ENCODE results near the gene ODAD3. TPM values are rescaled to one million over a fixed set of nuclear protein-coding genes. Genes with fewer than 3 reads are reported as not detected.

The ODAD3 gene
- total and polyA plus RNA-seq, 4 donors, result 0.49 to 2.6 (median 1.6) TPM

DNA sequence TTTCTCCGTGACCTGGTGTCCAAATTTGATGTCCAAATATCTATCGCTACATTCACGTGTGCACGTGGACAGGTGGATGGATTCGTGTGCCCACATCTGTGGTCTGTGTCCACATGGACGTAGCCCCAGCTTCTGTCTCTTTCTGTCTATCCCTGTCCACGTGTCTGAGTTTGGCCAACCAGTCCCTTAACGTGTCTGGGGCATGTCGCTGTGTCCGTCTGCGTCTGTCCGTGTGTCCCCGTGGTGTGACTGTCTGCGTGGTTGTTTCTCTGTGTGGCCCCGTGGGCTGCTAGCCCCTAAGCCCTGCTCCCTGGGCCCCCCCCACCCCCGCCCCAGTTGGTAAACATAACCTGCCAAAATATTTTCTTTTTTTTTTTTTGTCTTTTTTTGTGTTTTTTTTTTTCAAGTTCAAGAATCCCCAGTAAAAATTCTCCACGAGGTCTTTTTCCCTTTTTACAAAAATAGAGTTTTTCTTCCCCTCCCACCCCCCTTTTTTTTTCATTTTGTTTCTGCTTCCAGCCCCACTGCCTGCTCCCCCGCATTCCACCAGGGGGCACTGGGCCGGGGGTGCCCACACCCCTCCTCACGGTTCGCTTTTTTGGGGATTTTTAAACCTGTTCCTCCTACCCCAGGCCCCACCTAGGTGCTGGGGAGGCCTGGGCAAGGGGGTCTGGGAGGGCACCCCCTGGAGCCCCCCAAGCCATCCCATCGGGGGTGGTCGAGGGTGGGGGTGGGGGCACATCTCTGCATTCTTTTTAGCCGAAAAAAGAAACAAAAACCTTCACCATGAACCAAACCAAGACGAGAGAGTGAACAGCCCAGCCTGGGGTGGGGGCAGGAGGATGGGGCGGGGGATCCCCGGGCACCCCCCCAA is 18.8 kb upstream of the ODAD3 start:
- no peaks in the 10 kb centered on the region for H3K36me3 ChIP-seq (ENCODE audit: control insufficient read depth in 1 of 2, insufficient read depth in 2 of 2, low read length in 1 of 2)
- no peaks in the 10 kb centered on the region for H3K4me1 ChIP-seq (ENCODE audit: control insufficient read depth in 1 of 2, insufficient read depth in 2 of 2, low read length in 2 of 2)
- DNase-seq (no peak), ATAC-seq (ENCODE audit: low FRiP score) (no peak)
- WGBS, 2 donors, result 53 to 55% methylated on average over 27 of the region's 27 CpGs
- H3K27ac ChIP-seq (ENCODE audit: low read depth in 1 of 2, low read length in 2 of 2), result no peak overlapping the region
- no peaks in the 10 kb centered on the region for H3K27me3 ChIP-seq (ENCODE audit: control insufficient read depth in 1 of 2, insufficient read depth in 2 of 2, low read length in 1 of 2)
- H3K4me3 ChIP-seq (ENCODE audit: low read length in 2 of 2), result no peak overlapping the region
- H3K9me3 ChIP-seq (ENCODE audit: control insufficient read depth, low read length), result no peaks in the 10 kb centered on the region
- intact Hi-C loops (cut with DNase I), result no loop called here

- no peaks in the 10 kb centered on the region for H3K4me1 ChIP-seq (ENCODE audit: control insufficient read depth in 1 of 2, insufficient read depth in 2 of 2, low read length in 2 of 2)
- H3K36me3 ChIP-seq (ENCODE audit: control insufficient read depth in 1 of 2, insufficient read depth in 2 of 2, low read length in 1 of 2), result peaks cover 0 to 2% of the 10 kb centered on the region in 2 donors
- no peaks in the 10 kb centered on the region for H3K27me3 ChIP-seq (ENCODE audit: control insufficient read depth in 1 of 2, insufficient read depth in 2 of 2, low read length in 1 of 2)
- ATAC-seq (ENCODE audit: low FRiP score) (no peak), DNase-seq (no peak)
- intact Hi-C loops (cut with DNase I), result no loop called here
- WGBS, 2 donors, result 78 to 80% methylated on average over 31 to 33 of the region's 33 CpGs
- H3K9me3 ChIP-seq (ENCODE audit: control insufficient read depth, low read length), result no peaks in the 10 kb centered on the region
- H3K4me3 ChIP-seq (ENCODE audit: low read length in 2 of 2), result no peak overlapping the region
- H3K27ac ChIP-seq (ENCODE audit: low read depth in 1 of 2, low read length in 2 of 2), result no peak overlapping the region
Measured at GRCh38 chr19:11452620-11453310, 17.8 kb upstream of the ODAD3 start.

- no peaks in the 10 kb centered on the region for H3K9me3 ChIP-seq (ENCODE audit: control insufficient read depth, low read length)
- intact Hi-C loops (cut with DNase I), result no loop called here
- ATAC-seq (ENCODE audit: low FRiP score), result no peak
- no peak overlapping the region for H3K27ac ChIP-seq (ENCODE audit: low read depth in 1 of 2, low read length in 2 of 2)
- H3K36me3 ChIP-seq (ENCODE audit: control insufficient read depth in 1 of 2, insufficient read depth in 2 of 2, low read length in 1 of 2), result peaks cover 0 to 2% of the 10 kb centered on the region in 2 donors
- WGBS, 2 donors, result 11 to 12% methylated on average over 25 of the region's 25 CpGs
- DNase-seq, result no peak
- no peaks in the 10 kb centered on the region for H3K4me1 ChIP-seq (ENCODE audit: control insufficient read depth in 1 of 2, insufficient read depth in 2 of 2, low read length in 2 of 2)
- H3K4me3 ChIP-seq (ENCODE audit: low read length in 2 of 2), result no peak overlapping the region
- no peaks in the 10 kb centered on the region for H3K27me3 ChIP-seq (ENCODE audit: control insufficient read depth in 1 of 2, insufficient read depth in 2 of 2, low read length in 1 of 2)
Measured at GRCh38 chr19:11451871-11452619, 17.1 kb upstream of the ODAD3 start.

- WGBS, 2 donors, result 29 to 30% methylated on average over 12 to 13 of the region's 13 CpGs
- Histone ChIP-seq H3K27ac (ENCODE audit: low read depth in 1 of 2, low read length in 2 of 2) (no peak overlapping the region), H3K9me3 (ENCODE audit: control insufficient read depth, low read length) (no peaks in the 10 kb centered on the region), H3K4me1 (ENCODE audit: control insufficient read depth in 1 of 2, insufficient read depth in 2 of 2, low read length in 2 of 2) (no peaks in the 10 kb centered on the region), H3K27me3 (ENCODE audit: control insufficient read depth in 1 of 2, insufficient read depth in 2 of 2, low read length in 1 of 2) (no peaks in the 10 kb centered on the region), H3K36me3 (ENCODE audit: control insufficient read depth in 1 of 2, insufficient read depth in 2 of 2, low read length in 1 of 2) (peaks cover 0 to 2% of the 10 kb centered on the region in 2 donors), H3K4me3 (ENCODE audit: low read length in 2 of 2) (no peak overlapping the region)
- DNase-seq, result no peak
- intact Hi-C loops (cut with DNase I), result no loop called here
- no peak for ATAC-seq (ENCODE audit: low FRiP score)
Measured at GRCh38 chr19:11451327-11451870, 16.5 kb upstream of the ODAD3 start.

DNA sequence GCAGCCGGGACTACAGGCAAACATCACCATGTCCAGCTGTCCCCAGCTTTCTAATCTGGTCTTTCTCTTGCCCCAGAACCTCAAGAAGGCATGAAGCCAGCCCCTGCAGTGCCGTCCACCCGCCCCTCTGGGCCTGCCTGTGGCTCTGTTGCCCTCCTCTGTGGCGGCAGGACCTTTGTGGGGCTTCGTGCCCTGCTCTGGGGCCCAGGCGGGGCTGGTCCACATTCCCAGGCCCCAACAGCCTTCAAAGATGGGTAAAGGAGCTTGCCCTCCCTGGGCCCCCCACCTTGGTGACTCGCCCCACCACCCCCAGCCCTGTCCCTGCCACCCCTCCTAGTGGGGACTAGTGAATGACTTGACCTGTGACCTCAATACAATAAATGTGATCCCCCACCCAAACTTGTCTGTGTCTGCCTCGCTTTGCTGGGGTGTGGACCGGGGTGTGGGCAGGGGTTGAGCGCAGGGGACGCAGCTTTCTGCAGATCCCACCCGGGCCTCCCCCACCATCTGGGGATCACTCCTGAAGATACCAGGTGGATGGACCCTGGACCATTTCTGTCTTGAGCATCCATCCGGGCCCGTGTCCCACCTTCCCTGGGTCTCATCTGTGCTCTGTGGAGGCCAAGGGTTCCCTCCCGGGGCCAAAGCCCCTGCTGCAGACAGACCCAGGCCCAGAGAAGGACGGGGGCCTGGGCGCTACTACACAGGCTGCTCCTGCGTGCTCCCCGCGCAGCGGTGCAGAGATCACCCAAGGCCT is 15.8 kb upstream of the ODAD3 start:
- Histone ChIP-seq H3K9me3 (ENCODE audit: control insufficient read depth, low read length) (no peaks in the 10 kb centered on the region), H3K4me1 (ENCODE audit: control insufficient read depth in 1 of 2, insufficient read depth in 2 of 2, low read length in 2 of 2) (no peaks in the 10 kb centered on the region), H3K4me3 (ENCODE audit: low read length in 2 of 2) (no peak overlapping the region), H3K27me3 (ENCODE audit: control insufficient read depth in 1 of 2, insufficient read depth in 2 of 2, low read length in 1 of 2) (no peaks in the 10 kb centered on the region), H3K27ac (ENCODE audit: low read depth in 1 of 2, low read length in 2 of 2) (no peak overlapping the region), H3K36me3 (ENCODE audit: control insufficient read depth in 1 of 2, insufficient read depth in 2 of 2, low read length in 1 of 2) (peaks cover 0 to 2% of the 10 kb centered on the region in 2 donors)
- ATAC-seq (ENCODE audit: low FRiP score) (no peak), DNase-seq (no peak)
- WGBS, 2 donors, result 83 to 88% methylated on average over 21 of the region's 21 CpGs
- intact Hi-C loops (cut with DNase I), result no loop called here

DNA sequence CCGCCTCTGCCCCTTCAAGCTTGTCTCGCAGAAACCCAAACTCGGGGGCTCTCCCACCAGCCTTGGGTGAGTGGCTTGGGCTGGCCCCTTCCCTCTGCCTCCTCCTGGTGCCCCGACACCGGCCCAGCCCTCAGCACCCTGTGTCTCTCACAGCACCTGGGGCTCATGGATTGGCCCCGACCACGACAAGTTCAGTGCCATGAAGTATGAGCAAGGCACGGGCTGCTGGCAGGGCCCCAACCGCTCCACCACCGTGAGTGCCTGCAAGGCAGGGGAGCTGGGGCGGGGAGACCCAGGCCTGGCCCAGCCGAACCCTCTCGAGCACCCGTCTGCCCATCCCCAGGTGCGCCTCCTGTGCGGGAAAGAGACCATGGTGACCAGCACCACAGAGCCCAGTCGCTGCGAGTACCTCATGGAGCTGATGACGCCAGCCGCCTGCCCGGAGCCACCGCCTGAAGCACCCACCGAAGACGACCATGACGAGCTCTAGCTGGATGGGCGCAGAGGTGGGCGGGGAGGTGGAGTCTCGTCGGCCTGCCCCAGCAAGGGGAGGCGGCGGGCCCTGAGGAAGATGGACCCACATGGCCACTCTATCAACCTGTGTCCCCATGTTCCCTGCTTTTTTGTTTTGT is 14.1 kb upstream of the ODAD3 start:
- no peaks in the 10 kb centered on the region for H3K27me3 ChIP-seq (ENCODE audit: control insufficient read depth in 1 of 2, insufficient read depth in 2 of 2, low read length in 1 of 2)
- 90 to 93% methylated on average over 31 of the region's 31 CpGs for WGBS, 2 donors
- no peaks in the 10 kb centered on the region for H3K9me3 ChIP-seq (ENCODE audit: control insufficient read depth, low read length)
- no peak overlapping the region for H3K27ac ChIP-seq (ENCODE audit: low read depth in 1 of 2, low read length in 2 of 2)
- no peaks in the 10 kb centered on the region for H3K4me1 ChIP-seq (ENCODE audit: control insufficient read depth in 1 of 2, insufficient read depth in 2 of 2, low read length in 2 of 2)
- DNase-seq (no peak), ATAC-seq (ENCODE audit: low FRiP score) (no peak)
- intact Hi-C loops (cut with DNase I), result loop anchor here in 1 of 2 donors (10.0 kb wide), 1 partner anchor 314 kb away; no protein-coding TSS in a partner anchor
- H3K36me3 ChIP-seq (ENCODE audit: control insufficient read depth in 1 of 2, insufficient read depth in 2 of 2, low read length in 1 of 2), result peaks cover 0 to 2% of the 10 kb centered on the region in 2 donors
- H3K4me3 ChIP-seq (ENCODE audit: low read length in 2 of 2), result no peak overlapping the region

DNA sequence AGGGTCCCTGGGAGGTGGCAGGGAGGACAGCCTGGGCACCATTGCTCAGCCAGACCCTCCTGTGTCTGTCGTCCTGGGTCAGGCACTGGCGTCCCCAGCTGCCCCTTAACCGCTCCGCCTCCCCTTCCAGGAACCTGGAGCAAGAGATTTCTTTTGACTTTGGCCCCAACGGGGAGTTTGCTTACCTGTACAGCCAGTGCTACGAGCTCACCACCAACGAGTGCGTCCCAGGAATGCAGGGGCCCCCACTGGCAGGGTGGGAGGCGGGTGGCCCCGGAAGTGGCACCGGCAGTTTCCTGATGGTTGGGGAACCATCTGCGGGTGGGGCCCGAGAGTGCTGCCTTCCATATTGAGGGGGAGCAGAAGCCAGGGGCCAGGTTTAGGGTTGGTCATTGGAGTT is 13.5 kb upstream of the ODAD3 start:
- H3K27me3 ChIP-seq (ENCODE audit: control insufficient read depth in 1 of 2, insufficient read depth in 2 of 2, low read length in 1 of 2), result no peaks in the 10 kb centered on the region
- ATAC-seq (ENCODE audit: low FRiP score), result no peak
- no peaks in the 10 kb centered on the region for H3K9me3 ChIP-seq (ENCODE audit: control insufficient read depth, low read length)
- intact Hi-C loops (cut with DNase I), result loop anchor here in 1 of 2 donors (10.0 kb wide), 1 partner anchor 314 kb away; no protein-coding TSS in a partner anchor
- 87 to 88% methylated on average over 13 of the region's 13 CpGs for WGBS, 2 donors
- no peak for DNase-seq
- H3K36me3 ChIP-seq (ENCODE audit: control insufficient read depth in 1 of 2, insufficient read depth in 2 of 2, low read length in 1 of 2), result peaks cover 0 to 2% of the 10 kb centered on the region in 2 donors
- H3K4me1 ChIP-seq (ENCODE audit: control insufficient read depth in 1 of 2, insufficient read depth in 2 of 2, low read length in 2 of 2), result no peaks in the 10 kb centered on the region
- H3K27ac ChIP-seq (ENCODE audit: low read depth in 1 of 2, low read length in 2 of 2), result no peak overlapping the region
- H3K4me3 ChIP-seq (ENCODE audit: low read length in 2 of 2), result no peak overlapping the region

Data from aorta (tissue), 5 donors.